ENCODE data around the gene AK5.

The AK5 gene

DNA sequence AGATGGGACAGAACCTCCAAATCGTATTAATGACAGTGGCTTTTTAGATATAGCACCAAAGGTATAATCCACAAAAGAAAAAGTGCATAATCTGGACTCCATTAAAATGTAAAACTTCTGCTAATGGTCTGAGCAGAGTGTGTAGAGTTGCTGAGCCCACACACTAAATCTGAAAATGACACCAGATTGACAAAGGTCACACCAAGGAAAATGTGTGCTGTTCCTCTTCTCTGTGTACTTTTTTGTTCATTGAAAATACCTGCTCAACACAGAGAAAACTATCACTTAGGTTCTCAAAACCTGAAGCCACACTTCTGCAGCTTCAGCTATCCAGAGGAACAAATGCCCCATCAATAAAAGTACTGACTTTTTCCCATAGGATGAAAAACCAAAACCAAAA lies 146.2 kb downstream of the AK5 start:
- H3K27ac ChIP-seq (ENCODE audit: insufficient read depth in 1 of 2, low read depth in 1 of 2, low read length in 2 of 2, poor library complexity in 1 of 2, severe bottlenecking in 2 of 2), result no peak overlapping the region
- POLR2A ChIA-PET, result no interaction called here
- CTCF ChIA-PET, result interaction anchor here (0.6 kb wide), 1 partner anchor 13 kb away, joined by 3 read pairs; no protein-coding TSS in a partner anchor
- peaks cover 3 to 32% (median 11%) of the 10 kb centered on the region in 5 experiments for H3K9me3 ChIP-seq (ENCODE audit: control extremely low read depth in 1 of 5, control insufficient read depth in 4 of 5, insufficient read depth in 2 of 5, low read depth in 1 of 5, low read length in 4 of 5)
- WGBS (ENCODE audit: insufficient coverage), result no CpG with 5 or more reads among the region's 1 CpG
- peaks cover 0 to 3% (median 0%) of the 10 kb centered on the region in 5 experiments for H3K27me3 ChIP-seq (replicated peaks in 2 of 5; ENCODE audit: control insufficient read depth in 4 of 5, insufficient read depth in 5 of 5, low read length in 4 of 5)
- H3K36me3 ChIP-seq (ENCODE audit: control insufficient read depth in 4 of 4, insufficient read depth in 4 of 4, low read length in 3 of 4), result no peaks in the 10 kb centered on the region
- DNase-seq, result no peak
- no peak overlapping the region for H3K4me3 ChIP-seq (ENCODE audit: control insufficient read depth in 1 of 7, extremely low read depth in 1 of 7, insufficient read depth in 4 of 7, low read depth in 2 of 7, low read length in 6 of 7)
- peaks cover 10 to 15% (median 14%) of the 10 kb centered on the region in 4 experiments for H3K4me1 ChIP-seq (ENCODE audit: control extremely low read depth in 1 of 4, control insufficient read depth in 4 of 4, insufficient read depth in 4 of 4, low read length in 3 of 4)

DNA sequence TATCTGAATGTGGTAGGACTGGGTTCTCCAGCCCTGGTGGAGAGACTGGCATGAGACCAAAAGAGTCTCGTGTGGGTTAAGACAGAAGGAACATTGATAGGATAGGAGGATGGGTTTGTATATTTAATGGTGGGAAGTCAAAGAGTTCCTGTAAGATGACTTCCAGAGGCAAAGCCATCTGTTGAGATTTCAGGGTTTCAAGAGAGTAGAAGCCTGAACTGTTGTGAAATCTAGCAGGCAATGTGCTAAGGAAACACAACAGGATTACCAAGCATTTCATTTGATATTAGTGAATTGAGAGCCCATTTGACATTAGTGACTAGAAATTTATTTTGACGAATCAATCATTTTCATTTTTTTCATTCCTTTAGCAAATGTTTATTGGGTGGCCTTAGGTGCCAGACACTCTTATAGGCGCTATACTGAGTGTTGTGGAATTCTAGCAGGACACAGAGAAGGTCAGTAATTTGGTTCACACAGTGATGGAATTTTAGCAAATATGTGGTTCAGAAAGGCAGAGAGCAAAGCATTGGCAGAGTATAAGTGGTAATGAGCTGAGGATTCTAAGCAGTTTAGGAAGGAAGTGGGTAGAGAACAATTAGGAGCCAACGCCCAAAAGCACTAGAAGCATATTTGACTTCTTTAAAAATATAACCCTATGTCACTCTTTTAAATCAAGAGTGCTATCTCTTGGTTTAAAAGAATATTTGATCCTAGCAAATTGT lies 149.3 kb downstream of the AK5 start:
- peaks cover 3 to 17% (median 5%) of the 10 kb centered on the region in 5 experiments for H3K9me3 ChIP-seq (ENCODE audit: control extremely low read depth in 1 of 5, control insufficient read depth in 4 of 5, insufficient read depth in 2 of 5, low read depth in 1 of 5, low read length in 4 of 5)
- WGBS (ENCODE audit: insufficient coverage), result 75% methylated on average over 1 of the region's 4 CpGs

DNA sequence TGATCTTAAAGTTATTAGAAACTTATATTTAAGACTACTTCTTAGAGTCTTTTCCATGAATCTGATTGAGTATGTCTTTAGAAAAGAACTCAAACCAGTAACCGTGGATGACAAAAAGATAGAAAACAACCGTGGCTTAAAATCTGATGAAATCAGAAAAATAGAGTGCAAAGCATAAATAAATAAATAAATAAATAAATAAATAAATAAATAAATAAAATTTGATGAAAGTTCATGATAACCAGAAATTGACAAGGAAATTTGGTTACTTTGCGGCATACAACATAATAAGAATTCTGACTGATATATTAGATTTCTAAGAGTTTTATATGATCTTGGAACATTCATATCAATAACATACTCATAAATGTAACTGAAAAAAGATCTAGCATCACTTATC lies 152.1 kb downstream of the AK5 start:
- H3K27me3 ChIP-seq (replicated peaks in 2 of 5; ENCODE audit: control insufficient read depth in 4 of 5, insufficient read depth in 5 of 5, low read length in 4 of 5), result peaks cover 0 to 3% (median 0%) of the 10 kb centered on the region in 5 experiments
- peaks cover 14 to 27% (median 22%) of the 10 kb centered on the region in 4 experiments for H3K4me1 ChIP-seq (ENCODE audit: control extremely low read depth in 1 of 4, control insufficient read depth in 4 of 4, insufficient read depth in 4 of 4, low read length in 3 of 4)
- ChIA-PET CTCF (interaction anchor here (0.5 kb wide), 1 partner anchor 214 kb away, joined by 3 read pairs; no protein-coding TSS in a partner anchor), POLR2A (no interaction called here)
- H3K27ac ChIP-seq (ENCODE audit: insufficient read depth in 1 of 2, low read depth in 1 of 2, low read length in 2 of 2, poor library complexity in 1 of 2, severe bottlenecking in 2 of 2), result no peak overlapping the region
- WGBS (ENCODE audit: insufficient coverage), result no CpG with 5 or more reads among the region's 3 CpGs
- peaks cover 0 to 8% (median 0%) of the 10 kb centered on the region in 5 experiments for H3K9me3 ChIP-seq (ENCODE audit: control extremely low read depth in 1 of 5, control insufficient read depth in 4 of 5, insufficient read depth in 2 of 5, low read depth in 1 of 5, low read length in 4 of 5)
- no peak for DNase-seq
- no peak overlapping the region for H3K4me3 ChIP-seq (ENCODE audit: control insufficient read depth in 1 of 7, extremely low read depth in 1 of 7, insufficient read depth in 4 of 7, low read depth in 2 of 7, low read length in 6 of 7)
- no peaks in the 10 kb centered on the region for H3K36me3 ChIP-seq (ENCODE audit: control insufficient read depth in 4 of 4, insufficient read depth in 4 of 4, low read length in 3 of 4)

More for the DNA sequence above, 149.3 kb downstream of the AK5 start:
- DNase-seq, result peak in 2 of 3 donors; percentile 64 to 80
- no peak overlapping the region for H3K27ac ChIP-seq (ENCODE audit: insufficient read depth in 1 of 2, low read depth in 1 of 2, low read length in 2 of 2, poor library complexity in 1 of 2, severe bottlenecking in 2 of 2)
- no peaks in the 10 kb centered on the region for H3K36me3 ChIP-seq (ENCODE audit: control insufficient read depth in 4 of 4, insufficient read depth in 4 of 4, low read length in 3 of 4)
- peaks cover 14 to 27% (median 22%) of the 10 kb centered on the region in 4 experiments for H3K4me1 ChIP-seq (ENCODE audit: control extremely low read depth in 1 of 4, control insufficient read depth in 4 of 4, insufficient read depth in 4 of 4, low read length in 3 of 4)
- peaks cover 0 to 3% (median 0%) of the 10 kb centered on the region in 5 experiments for H3K27me3 ChIP-seq (replicated peaks in 2 of 5; ENCODE audit: control insufficient read depth in 4 of 5, insufficient read depth in 5 of 5, low read length in 4 of 5)
- ChIA-PET CTCF (no interaction called here), POLR2A (no interaction called here)
- no peak overlapping the region for H3K4me3 ChIP-seq (ENCODE audit: control insufficient read depth in 1 of 7, extremely low read depth in 1 of 7, insufficient read depth in 4 of 7, low read depth in 2 of 7, low read length in 6 of 7)

DNA sequence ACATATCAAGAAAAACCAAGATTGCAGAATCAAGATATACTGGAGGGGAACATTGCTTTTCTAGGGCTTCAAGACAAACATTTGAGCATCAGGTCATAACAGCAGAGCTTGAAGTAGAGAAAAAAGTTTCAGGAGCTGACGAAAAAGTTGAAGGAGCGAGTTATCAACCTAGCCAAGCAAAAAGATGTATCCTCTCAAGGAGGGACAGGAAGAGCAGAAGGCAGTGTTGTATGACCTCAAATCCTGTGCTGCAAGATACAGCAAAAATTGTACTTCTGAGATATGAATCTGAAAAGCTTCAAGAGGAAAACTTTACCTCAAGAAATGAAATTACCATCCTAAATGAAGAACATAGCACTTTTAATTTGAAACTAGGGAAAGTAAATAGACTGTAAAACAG lies 153.1 kb downstream of the AK5 start:
- whole genome bisulfite sequencing (ENCODE audit: insufficient coverage), result 0% methylated on average over 1 of the region's 2 CpGs
- POLR2A ChIA-PET, result no interaction called here

DNA sequence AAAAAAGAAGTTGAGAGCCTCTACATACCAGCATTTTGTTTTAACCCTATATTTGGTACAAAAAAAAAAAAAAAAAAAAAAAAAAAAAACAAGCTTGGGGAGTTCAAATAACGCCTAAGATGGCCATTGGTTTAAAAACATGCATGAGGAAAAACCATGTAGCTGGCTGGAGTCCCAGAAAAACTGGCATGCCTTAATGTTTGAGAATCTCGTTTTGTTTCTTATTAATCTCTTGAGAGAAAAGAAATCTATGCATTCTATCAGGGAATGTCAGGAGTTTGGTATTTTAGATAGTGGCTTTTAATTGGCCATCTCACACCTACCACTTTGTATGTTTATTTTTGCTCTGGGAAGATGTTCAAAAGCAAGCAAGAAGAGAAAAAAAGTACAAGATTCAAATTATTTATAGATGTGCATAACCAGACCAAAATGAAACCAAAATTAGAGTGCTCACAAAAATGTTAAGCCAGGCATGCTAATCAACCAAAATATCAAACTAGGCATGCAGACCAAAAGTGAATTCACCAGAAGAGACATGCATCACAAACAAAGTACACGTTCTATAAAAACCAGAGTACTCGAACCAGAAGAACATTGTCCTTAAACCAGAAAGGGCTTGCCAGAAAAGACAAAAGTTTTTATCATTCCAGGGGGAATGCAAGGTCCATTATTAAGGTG lies 156.6 kb downstream of the AK5 start:
- 100% methylated on average over 2 of the region's 4 CpGs for WGBS (ENCODE audit: insufficient coverage)
- H3K36me3 ChIP-seq (ENCODE audit: control insufficient read depth in 4 of 4, insufficient read depth in 4 of 4, low read length in 3 of 4), result no peaks in the 10 kb centered on the region
- H3K27me3 ChIP-seq (replicated peaks in 2 of 5; ENCODE audit: control insufficient read depth in 4 of 5, insufficient read depth in 5 of 5, low read length in 4 of 5), result no peaks in the 10 kb centered on the region
- no peak overlapping the region for H3K27ac ChIP-seq (ENCODE audit: insufficient read depth in 1 of 2, low read depth in 1 of 2, low read length in 2 of 2, poor library complexity in 1 of 2, severe bottlenecking in 2 of 2)
- H3K4me3 ChIP-seq (ENCODE audit: control insufficient read depth in 1 of 7, extremely low read depth in 1 of 7, insufficient read depth in 4 of 7, low read depth in 2 of 7, low read length in 6 of 7), result no peak overlapping the region
- H3K9me3 ChIP-seq (ENCODE audit: control extremely low read depth in 1 of 5, control insufficient read depth in 4 of 5, insufficient read depth in 2 of 5, low read depth in 1 of 5, low read length in 4 of 5), result peaks cover 3 to 18% (median 5%) of the 10 kb centered on the region in 5 experiments
- ChIA-PET POLR2A (no interaction called here), CTCF (no interaction called here)
- peaks cover 4 to 13% (median 7%) of the 10 kb centered on the region in 4 experiments for H3K4me1 ChIP-seq (ENCODE audit: control extremely low read depth in 1 of 4, control insufficient read depth in 4 of 4, insufficient read depth in 4 of 4, low read length in 3 of 4)
- DNase-seq, result no peak

More for the DNA sequence above, 153.1 kb downstream of the AK5 start:
- Histone ChIP-seq H3K27me3 (replicated peaks in 2 of 5; ENCODE audit: control insufficient read depth in 4 of 5, insufficient read depth in 5 of 5, low read length in 4 of 5) (no peaks in the 10 kb centered on the region), H3K4me3 (ENCODE audit: control insufficient read depth in 1 of 7, extremely low read depth in 1 of 7, insufficient read depth in 4 of 7, low read depth in 2 of 7, low read length in 6 of 7) (peak overlapping the region in 1 of 7 experiments; percentile 11), H3K4me1 (ENCODE audit: control extremely low read depth in 1 of 4, control insufficient read depth in 4 of 4, insufficient read depth in 4 of 4, low read length in 3 of 4) (peaks cover 14 to 27% (median 22%) of the 10 kb centered on the region in 4 experiments), H3K9me3 (ENCODE audit: control extremely low read depth in 1 of 5, control insufficient read depth in 4 of 5, insufficient read depth in 2 of 5, low read depth in 1 of 5, low read length in 4 of 5) (peaks cover 0 to 6% (median 2%) of the 10 kb centered on the region in 5 experiments), H3K27ac (ENCODE audit: insufficient read depth in 1 of 2, low read depth in 1 of 2, low read length in 2 of 2, poor library complexity in 1 of 2, severe bottlenecking in 2 of 2) (peak overlapping the region in 1 of 2 experiments; percentile 3), H3K36me3 (ENCODE audit: control insufficient read depth in 4 of 4, insufficient read depth in 4 of 4, low read length in 3 of 4) (no peaks in the 10 kb centered on the region)
- peak in 2 of 3 donors; percentile 72 to 86 for DNase-seq
- CTCF ChIA-PET, result interaction anchor here (0.8 kb wide), 1 partner anchor 13 kb away, joined by 3 read pairs; no protein-coding TSS in a partner anchor

DNA sequence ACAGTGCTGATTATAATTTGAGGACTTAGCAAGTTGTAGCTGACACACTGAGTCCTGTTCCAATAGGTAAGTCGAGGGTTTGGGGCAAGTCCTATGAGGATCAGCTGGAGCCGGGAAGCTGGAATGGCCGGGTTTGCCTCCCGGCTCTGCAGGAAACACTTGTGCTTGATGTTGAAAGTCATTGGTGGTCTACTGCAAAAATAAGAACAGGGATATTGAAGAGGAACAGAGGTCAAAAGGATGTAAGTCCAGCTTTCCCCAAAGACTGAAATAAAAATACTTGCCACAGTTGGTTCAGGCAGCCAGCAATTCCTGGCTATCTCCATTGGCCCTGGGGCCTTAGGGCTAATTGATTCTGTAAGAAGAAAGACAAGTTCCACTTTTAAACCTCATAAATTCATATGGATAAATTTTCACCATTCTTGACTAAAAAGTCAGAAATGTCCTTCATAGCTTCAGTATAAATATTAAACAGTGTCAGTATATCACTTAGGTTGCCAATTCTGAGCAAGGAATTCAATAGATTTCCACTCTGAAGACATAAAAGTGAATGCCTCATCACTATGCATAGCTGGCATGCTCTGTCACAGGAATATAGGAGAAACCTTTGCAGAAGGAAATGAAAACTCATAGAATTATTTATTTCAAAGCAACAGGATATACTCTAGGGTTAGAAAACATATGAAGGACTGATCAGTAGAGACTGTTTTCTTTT lies 165.2 kb downstream of the AK5 start:
- Histone ChIP-seq H3K4me1 (ENCODE audit: control extremely low read depth in 1 of 4, control insufficient read depth in 4 of 4, insufficient read depth in 4 of 4, low read length in 3 of 4) (no peaks in the 10 kb centered on the region), H3K27ac (ENCODE audit: insufficient read depth in 1 of 2, low read depth in 1 of 2, low read length in 2 of 2, poor library complexity in 1 of 2, severe bottlenecking in 2 of 2) (no peak overlapping the region), H3K36me3 (ENCODE audit: control insufficient read depth in 4 of 4, insufficient read depth in 4 of 4, low read length in 3 of 4) (no peaks in the 10 kb centered on the region), H3K27me3 (replicated peaks in 2 of 5; ENCODE audit: control insufficient read depth in 4 of 5, insufficient read depth in 5 of 5, low read length in 4 of 5) (no peaks in the 10 kb centered on the region), H3K4me3 (ENCODE audit: control insufficient read depth in 1 of 7, extremely low read depth in 1 of 7, insufficient read depth in 4 of 7, low read depth in 2 of 7, low read length in 6 of 7) (no peak overlapping the region), H3K9me3 (ENCODE audit: control extremely low read depth in 1 of 5, control insufficient read depth in 4 of 5, insufficient read depth in 2 of 5, low read depth in 1 of 5, low read length in 4 of 5) (no peaks in the 10 kb centered on the region)
- CTCF ChIA-PET, result interaction anchor here (1.5 kb wide), 1 partner anchor 38 kb away, joined by 3 read pairs; no protein-coding TSS in a partner anchor
- no peak for DNase-seq
- POLR2A ChIA-PET, result no interaction called here
- 90% methylated on average over 4 of the region's 4 CpGs for WGBS (ENCODE audit: insufficient coverage)

Measured in common myeloid progenitor, CD34-positive (primary cell).